Tibial artery (tissue), 4 donors: ENCODE data around the gene ALKBH5.

Experiments used
- DNase-seq, 2 donors: peaks; one replicate each; pipeline ENCODE4 v3.0.0-alpha.2; 2019
- H3K27ac ChIP-seq, 2 donors: fragments of 200-600 bp; sonication (generic) in 1 of 2; 1 replicate in 1 of 2; 2 replicates in 1 of 2; pipeline ENCODE4 v1.5.1; 2018 to 2019; ENCODE audit warnings: mild to moderate bottlenecking in 1 of 2
- H3K27me3 ChIP-seq, 2 donors: fragments of 200-600 bp; sonication (generic) in 1 of 2; one replicate each; pipeline versions ENCODE4 v1.5.1 to v1.6.0; 2016 to 2019
- H3K36me3 ChIP-seq, 3 donors: fragments of 200-600 bp; sonication (generic) in 2 of 3; one replicate each; pipeline ENCODE4 v1.5.1; 2016 to 2019; ENCODE audit warnings: mild to moderate bottlenecking in 2 of 3
- H3K4me1 ChIP-seq, 4 donors: fragments of 200-600 bp; sonication (generic) in 2 of 4; 1 replicate in 3 of 4; 2 replicates in 1 of 4; pipeline ENCODE4 v1.5.1; 2016 to 2019
- H3K4me3 ChIP-seq, 2 donors: fragments of 200-600 bp; sonication (generic) in 1 of 2; 1 replicate in 1 of 2; 2 replicates in 1 of 2; pipeline ENCODE4 v1.5.1; 2018 to 2019; ENCODE audit warnings: mild to moderate bottlenecking in 2 of 2
- H3K9me3 ChIP-seq, 3 donors: fragments of 200-600 bp; sonication (generic) in 1 of 3; one replicate each; pipeline ENCODE4 v1.5.1; 2016 to 2019
- intact Hi-C: fragments of 100-400 bp; cut with DNase I; formaldehyde crosslinking; loops from one replicate; pipeline ENCODE4 v1.15.0; 2023; ENCODE audit warnings: low total_unique reads
- TF ChIP-seq, protein P1 (sequence below), 2 experiments: fragments of 200-600 bp in 1 of 2; fragments of 450-650 bp in 1 of 2; IDR thresholded peaks; one replicate each; pipeline ENCODE4 v1.5.1; 2017 to 2019; ENCODE audit warnings: antibody characterized with exemption in 2 of 2, mild to moderate bottlenecking in 1 of 2, moderate library complexity in 1 of 2

ALKBH5 gene

GRCh38 chr17:18158022-18158600 lies 25.5 kb upstream of the ALKBH5 start:
- peak overlapping the region; percentile 60 to 64 for H3K27ac ChIP-seq
- H3K27me3 ChIP-seq: no peaks in the 10 kb centered on the region
- intact Hi-C loops: no loop called here
- peak; percentile 88 to 94 for DNase-seq
- peak overlapping the region; percentile 51 to 55 for H3K4me3 ChIP-seq
- H3K4me1 ChIP-seq: peaks cover 0 to 17% (median 12%) of the 10 kb centered on the region in 4 donors
- no peaks in the 10 kb centered on the region for H3K36me3 ChIP-seq
- TF ChIP-seq, protein P1, sequence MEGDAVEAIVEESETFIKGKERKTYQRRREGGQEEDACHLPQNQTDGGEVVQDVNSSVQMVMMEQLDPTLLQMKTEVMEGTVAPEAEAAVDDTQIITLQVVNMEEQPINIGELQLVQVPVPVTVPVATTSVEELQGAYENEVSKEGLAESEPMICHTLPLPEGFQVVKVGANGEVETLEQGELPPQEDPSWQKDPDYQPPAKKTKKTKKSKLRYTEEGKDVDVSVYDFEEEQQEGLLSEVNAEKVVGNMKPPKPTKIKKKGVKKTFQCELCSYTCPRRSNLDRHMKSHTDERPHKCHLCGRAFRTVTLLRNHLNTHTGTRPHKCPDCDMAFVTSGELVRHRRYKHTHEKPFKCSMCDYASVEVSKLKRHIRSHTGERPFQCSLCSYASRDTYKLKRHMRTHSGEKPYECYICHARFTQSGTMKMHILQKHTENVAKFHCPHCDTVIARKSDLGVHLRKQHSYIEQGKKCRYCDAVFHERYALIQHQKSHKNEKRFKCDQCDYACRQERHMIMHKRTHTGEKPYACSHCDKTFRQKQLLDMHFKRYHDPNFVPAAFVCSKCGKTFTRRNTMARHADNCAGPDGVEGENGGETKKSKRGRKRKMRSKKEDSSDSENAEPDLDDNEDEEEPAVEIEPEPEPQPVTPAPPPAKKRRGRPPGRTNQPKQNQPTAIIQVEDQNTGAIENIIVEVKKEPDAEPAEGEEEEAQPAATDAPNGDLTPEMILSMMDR (IDR thresholded peaks at IDR 0.05): no peak
- H3K9me3 ChIP-seq: no peaks in the 10 kb centered on the region

DNA sequence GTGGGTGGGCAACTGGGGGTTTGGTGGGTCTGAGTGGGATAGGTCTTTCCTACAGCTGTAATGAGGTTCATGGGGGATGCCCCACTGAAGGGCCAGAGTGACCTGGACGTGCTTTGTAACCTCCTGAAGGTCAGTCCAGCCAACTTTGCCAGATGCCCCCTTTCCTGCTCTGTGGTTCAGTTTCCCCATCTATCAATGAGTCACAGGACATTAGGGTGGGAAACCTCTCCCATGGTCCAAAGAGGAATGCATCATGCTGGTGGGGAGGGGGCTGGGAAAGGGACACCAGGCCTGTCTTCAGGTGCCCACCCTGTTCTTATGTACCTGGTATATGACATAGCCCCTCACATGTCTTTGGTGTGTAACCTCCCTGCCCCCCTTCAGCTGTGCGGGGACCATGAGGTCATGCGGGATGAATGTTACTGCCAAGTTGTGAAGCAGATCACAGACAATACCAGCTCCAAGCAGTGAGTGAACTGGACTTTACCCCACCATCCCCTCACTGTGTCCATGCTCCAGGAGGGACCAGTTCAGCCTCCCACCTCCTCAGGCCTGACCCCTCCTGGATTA lies 24.0 kb upstream of the ALKBH5 start:
- H3K9me3 ChIP-seq: no peaks in the 10 kb centered on the region
- TF ChIP-seq, protein P1 (IDR thresholded peaks at IDR 0.05): no peak

DNA sequence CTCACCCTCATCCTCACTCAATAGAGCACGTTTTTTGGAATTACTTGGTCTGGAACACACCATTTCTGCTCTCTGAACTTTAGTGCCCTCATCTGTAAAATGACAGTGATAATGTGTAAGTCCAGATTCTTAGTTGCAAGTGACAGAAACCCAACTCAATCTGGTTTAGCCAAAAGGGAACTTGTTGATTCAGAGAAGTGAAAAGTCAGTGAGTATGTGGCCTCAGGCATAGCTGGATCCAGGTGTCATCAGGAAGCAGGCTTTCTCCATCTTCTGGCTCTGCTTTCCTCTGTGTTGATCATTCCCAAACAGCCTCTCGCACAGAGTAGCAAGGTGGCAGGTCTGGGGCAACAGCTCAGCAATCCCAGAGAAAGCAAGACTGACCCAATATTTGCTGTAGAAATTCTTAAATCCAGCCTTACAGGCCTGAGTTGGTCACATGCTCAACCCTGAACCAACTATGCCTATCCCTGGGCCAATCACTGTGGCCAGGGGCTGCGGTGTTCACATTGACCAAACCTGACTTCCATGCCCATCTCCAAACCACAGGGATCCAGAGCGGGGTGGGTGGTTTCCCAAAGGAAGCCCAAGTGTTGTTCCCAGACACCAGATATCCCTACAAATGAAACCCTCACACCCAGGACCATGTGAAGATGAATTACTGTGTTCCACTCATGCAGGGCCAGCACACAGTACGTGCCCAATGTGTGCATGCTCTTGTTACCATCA lies 23.3 kb upstream of the ALKBH5 start:
- H3K27me3 ChIP-seq: no peaks in the 10 kb centered on the region
- DNase-seq: no peak
- intact Hi-C loops: no loop called here
- no peaks in the 10 kb centered on the region for H3K36me3 ChIP-seq
- H3K4me1 ChIP-seq: peaks cover 0 to 13% (median 6%) of the 10 kb centered on the region in 4 donors
- H3K9me3 ChIP-seq: no peaks in the 10 kb centered on the region
- TF ChIP-seq, protein P1 (IDR thresholded peaks at IDR 0.05): no peak
- no peak overlapping the region for H3K4me3 ChIP-seq
- no peak overlapping the region for H3K27ac ChIP-seq

More for the DNA sequence above, 24.0 kb upstream of the ALKBH5 start:
- Histone ChIP-seq H3K36me3 (no peaks in the 10 kb centered on the region), H3K27me3 (no peaks in the 10 kb centered on the region), H3K27ac (no peak overlapping the region), H3K4me3 (no peak overlapping the region), H3K4me1 (peaks cover 0 to 13% (median 6%) of the 10 kb centered on the region in 4 donors)
- intact Hi-C loops: no loop called here
- DNase-seq: no peak

DNA sequence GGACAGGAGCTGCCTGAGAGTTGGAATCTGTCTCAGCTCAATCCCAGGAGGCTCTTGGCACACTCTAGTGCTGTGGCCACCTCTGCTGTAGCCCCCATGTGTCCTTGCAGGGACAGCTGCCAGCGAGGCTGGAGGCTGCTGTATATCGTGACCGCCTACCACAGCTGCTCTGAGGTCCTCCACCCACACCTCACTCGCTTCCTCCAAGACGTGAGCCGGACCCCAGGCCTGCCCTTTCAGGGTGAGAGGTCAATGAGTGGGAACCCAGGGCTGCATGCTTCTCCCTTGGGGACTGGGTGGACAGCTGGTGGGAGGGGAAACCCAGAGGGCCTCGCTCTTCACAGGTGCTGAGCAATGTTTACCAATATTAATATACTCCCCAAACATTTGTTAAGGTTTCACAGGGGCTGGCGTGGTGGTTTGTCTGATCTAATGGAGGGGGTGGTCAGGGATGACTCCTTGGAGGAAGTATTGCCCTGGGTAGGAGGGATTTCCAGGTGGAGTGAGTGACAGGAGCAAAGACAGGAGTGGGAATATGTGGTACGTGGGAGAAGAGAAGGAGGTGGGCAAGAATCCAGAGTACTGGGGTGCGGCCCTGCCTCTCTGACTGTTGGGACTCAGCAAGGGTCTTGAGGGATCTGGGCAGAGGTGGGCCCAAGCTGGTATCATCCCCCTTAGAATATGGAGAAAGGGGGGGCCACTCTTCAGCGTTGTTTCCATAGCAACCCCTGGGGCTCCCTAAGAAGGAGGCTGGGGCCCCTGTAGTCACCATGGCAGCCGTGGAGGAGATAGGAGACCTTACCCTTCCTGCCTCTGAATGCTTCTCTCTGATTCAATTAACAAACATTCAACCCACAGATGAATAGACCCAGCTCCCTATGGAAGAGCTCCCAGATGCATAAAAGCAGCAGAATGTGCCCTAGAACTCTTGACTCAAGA lies 22.2 kb upstream of the ALKBH5 start:
- Histone ChIP-seq H3K4me3 (no peak overlapping the region), H3K27me3 (no peaks in the 10 kb centered on the region), H3K36me3 (no peaks in the 10 kb centered on the region), H3K9me3 (no peaks in the 10 kb centered on the region), H3K4me1 (peaks cover 0 to 13% (median 6%) of the 10 kb centered on the region in 4 donors), H3K27ac (no peak overlapping the region)
- TF ChIP-seq, protein P1 (IDR thresholded peaks at IDR 0.05): no peak
- intact Hi-C loops: no loop called here
- no peak for DNase-seq

GRCh38 chr17:18163547-18163946 lies 20.1 kb upstream of the ALKBH5 start:
- H3K4me1 ChIP-seq: peaks cover 0 to 5% (median 3%) of the 10 kb centered on the region in 4 donors
- intact Hi-C loops: no loop called here

More at GRCh38 chr17:18163547-18163946, 20.1 kb upstream of the ALKBH5 start:
- Histone ChIP-seq H3K27ac (no peak overlapping the region), H3K4me3 (no peak overlapping the region), H3K36me3 (no peaks in the 10 kb centered on the region), H3K9me3 (no peaks in the 10 kb centered on the region), H3K27me3 (no peaks in the 10 kb centered on the region)
- TF ChIP-seq, protein P1 (IDR thresholded peaks at IDR 0.05): no peak
- DNase-seq: no peak
